GM23248 (cell line): ENCODE data around the gene REXO4. TPM values are rescaled to one million over a fixed set of nuclear protein-coding genes. Genes with fewer than 3 reads are reported as not detected.
A peak's percentile ranks its signal among the peaks of the same experiment; 100 is the strongest.

ENCODE experiments used
- DNase-seq: peaks from one replicate; pipeline ENCODE4 v3.0.0-alpha.2; 2015
- H2AFZ ChIP-seq: fragments of 200-600 bp; sonication (generic); 2 replicates; pipeline ENCODE4 v1.6.1; 2016; ENCODE audit warnings: antibody characterized with exemption
- H3F3A ChIP-seq: fragments of 200-600 bp; sonication (generic); 2 replicates; pipeline ENCODE4 v1.6.1; 2016; ENCODE audit warnings: mild to moderate bottlenecking, antibody characterized with exemption, mixed run types; ENCODE audit not compliant: insufficient read depth
- H3K27ac ChIP-seq: fragments of 200-600 bp; sonication (generic); 2 replicates; pipeline ENCODE4 v1.5.1; 2016; ENCODE audit warnings: mild to moderate bottlenecking
- H3K27me3 ChIP-seq: fragments of 200-600 bp; sonication (generic); replicated peaks from 2 replicates; pipeline ENCODE4 v1.6.1; 2016; ENCODE audit warnings: mild to moderate bottlenecking; ENCODE audit not compliant: insufficient read depth
- H3K36me3 ChIP-seq: fragments of 200-600 bp; sonication (generic); 2 replicates; pipeline ENCODE4 v1.6.1; 2016; ENCODE audit warnings: low read depth, mild to moderate bottlenecking
- H3K4me1 ChIP-seq: fragments of 200-600 bp; sonication (generic); 2 replicates; pipeline ENCODE4 v1.6.1; 2016; ENCODE audit warnings: mild to moderate bottlenecking; ENCODE audit not compliant: insufficient read depth
- H3K4me2 ChIP-seq: fragments of 200-600 bp; sonication (generic); one replicate; pipeline ENCODE4 v1.6.1; 2016; ENCODE audit warnings: mild to moderate bottlenecking; ENCODE audit not compliant: unreplicated experiment
- H3K4me3 ChIP-seq: fragments of 200-600 bp; sonication (generic); 2 replicates; pipeline ENCODE4 v1.5.1; 2016; ENCODE audit warnings: mild to moderate bottlenecking
- H3K79me2 ChIP-seq: fragments of 200-600 bp; sonication (generic); 2 replicates; pipeline ENCODE4 v1.6.1; 2016; ENCODE audit warnings: mild to moderate bottlenecking; ENCODE audit not compliant: insufficient read depth
- H3K9ac ChIP-seq: fragments of 200-600 bp; sonication (generic); 2 replicates; pipeline ENCODE4 v1.6.1; 2016; ENCODE audit warnings: mild to moderate bottlenecking
- H3K9me2 ChIP-seq: fragments of 200-600 bp; sonication (generic); 2 replicates; pipeline ENCODE4 v1.6.1; 2016; ENCODE audit warnings: mixed run types, mild to moderate bottlenecking, moderate library complexity; ENCODE audit not compliant: insufficient read depth
- H3K9me3 ChIP-seq: fragments of 200-600 bp; sonication (generic); one replicate; pipeline ENCODE4 v1.6.1; 2017; ENCODE audit warnings: low read depth
- H4K20me1 ChIP-seq: fragments of 200-600 bp; sonication (generic); 2 replicates; pipeline ENCODE4 v1.6.0; 2016; ENCODE audit not compliant: insufficient read depth
- EZH2 ChIP-seq: fragments of 200-600 bp; sonication (generic); IDR thresholded peaks from 2 replicates; pipeline ENCODE4 v1.6.1; 2018; ENCODE audit warnings: antibody characterized with exemption, mild to moderate bottlenecking; ENCODE audit not compliant: insufficient read depth, poor library complexity, severe bottlenecking
- EZH2phosphoT487 ChIP-seq: fragments of 200-600 bp; sonication (generic); IDR thresholded peaks from 2 replicates; pipeline ENCODE4 v1.6.1; 2018; ENCODE audit warnings: antibody characterized with exemption, moderate library complexity, mild to moderate bottlenecking, low read depth; ENCODE audit not compliant: insufficient read depth
- WGBS, 2 experiments: methylation state at CpG; one replicate each; pipeline ENCODE4 v1.1.6; 2015 to 2017; ENCODE audit warnings: low lambda C conversion rate in 2 of 2, low coverage in 1 of 2; ENCODE audit errors: missing lambda C conversion rate in 2 of 2; 5-methylcytosine and 5-hydroxymethylcytosine counted together
- in situ Hi-C: fragments of 300-500 bp; cut with MboI; formaldehyde crosslinking; loops from 2 replicates; pipeline ENCODE4 v1.15.0; 2020
- polyA plus RNA-seq: library from polyadenylated mRNA; unstranded; fragments of >200 nt; fragmentation: Nextera tagmentation; extraction: Ambion mirVana; gene quantifications from 2 replicates; pipeline ENCODE4 v1.2.1, GENCODE V29; 2016
- total RNA-seq: library from RNA; depleted of rRNA; stranded (reverse); fragments of >200 nt; shearing (Covaris generic); gene quantifications from 2 replicates; pipeline ENCODE4 v1.2.3, GENCODE V29; 2014

Gene REXO4
- total and polyA plus RNA-seq, 2 experiments from 2014 or later: 17.5 to 26.9 TPM

DNA sequence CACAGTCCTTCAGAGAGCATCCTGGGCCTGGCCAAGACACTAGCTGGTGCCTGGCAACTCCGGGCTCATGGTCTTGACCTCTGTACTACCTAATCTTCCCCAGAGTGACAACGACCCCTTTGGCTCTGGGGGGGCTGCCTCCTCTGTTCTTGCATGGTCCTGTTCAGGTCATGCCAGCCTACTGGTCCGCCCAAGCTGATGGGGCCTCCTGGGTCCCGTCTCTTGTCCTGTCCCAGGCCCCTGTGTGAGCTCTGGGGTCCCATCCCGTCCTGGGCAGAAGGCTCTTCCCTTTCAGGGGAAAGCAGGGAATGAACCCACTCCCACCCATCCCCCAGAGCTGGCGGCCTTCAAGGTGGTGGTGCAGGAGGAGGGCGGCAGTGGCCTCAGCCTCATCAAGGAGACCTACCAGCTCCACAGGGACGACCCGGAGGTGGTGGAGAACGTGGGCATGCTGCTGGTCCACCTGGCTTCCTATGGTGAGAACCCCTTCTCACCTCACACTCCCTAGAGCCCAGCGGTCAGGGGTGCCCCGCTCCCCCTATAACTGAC lies 13.3 kb downstream of the REXO4 start:
- Histone ChIP-seq H3K27me3 (no peaks in the 10 kb centered on the region), H3K9me3 (no peaks in the 10 kb centered on the region), H3K4me2 (no peak overlapping the region), H3K9ac (no peak overlapping the region), H3K27ac (no peak overlapping the region), H3K36me3 (peaks cover 8% of the 10 kb centered on the region), H3K9me2 (no peaks in the 10 kb centered on the region), H3K4me3 (no peak overlapping the region), H2AFZ (no peak overlapping the region), H3K4me1 (peaks cover 12% of the 10 kb centered on the region), H3K79me2 (no peaks in the 10 kb centered on the region), H3F3A (peaks cover 19% of the 10 kb centered on the region), H4K20me1 (no peaks in the 10 kb centered on the region)
- TF ChIP-seq EZH2 (no peak), EZH2phosphoT487 (no peak)
- DNase-seq: no peak
- WGBS, 2 experiments: 91% methylated on average over 12 of the region's 12 CpGs
- in situ Hi-C loops: no loop called here

DNA sequence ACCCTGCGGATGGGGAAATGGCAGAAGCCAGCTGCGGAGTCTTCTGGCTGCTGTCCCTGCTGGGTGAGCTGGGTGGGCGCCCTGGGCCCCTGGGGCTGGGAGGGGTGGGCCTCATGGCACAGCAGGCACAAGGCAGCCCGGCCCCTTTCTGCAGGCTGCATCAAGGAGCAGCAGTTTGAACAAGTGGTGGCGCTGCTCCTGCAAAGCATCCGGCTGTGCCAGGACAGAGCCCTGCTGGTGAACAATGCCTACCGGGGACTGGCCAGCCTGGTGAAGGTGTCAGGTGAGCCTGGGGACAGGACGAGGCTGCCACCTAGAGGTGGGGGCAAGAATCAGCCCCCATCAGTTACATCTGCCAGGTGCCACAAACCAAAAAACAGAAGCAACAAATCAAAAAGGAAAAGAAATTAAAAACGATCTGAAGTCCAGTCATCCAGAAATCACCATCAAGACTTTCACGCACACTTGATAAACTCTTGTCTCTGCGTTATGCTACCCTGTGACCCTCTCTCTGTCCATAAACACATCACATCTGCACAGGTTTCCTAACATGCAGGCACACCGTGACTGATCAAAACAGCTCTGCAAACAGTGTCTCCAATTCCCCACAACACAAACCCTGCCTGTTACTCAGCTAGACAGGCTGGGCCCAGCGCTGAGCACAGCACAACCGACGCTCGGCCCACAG lies 13.9 kb downstream of the REXO4 start:
- peak; percentile 33 for DNase-seq
- H4K20me1 ChIP-seq: no peaks in the 10 kb centered on the region
- no peak overlapping the region for H3K4me3 ChIP-seq
- TF ChIP-seq EZH2phosphoT487: no peak
- TF ChIP-seq EZH2: no peak
- WGBS, 2 experiments: 84 to 88% methylated on average over 15 to 16 of the region's 16 CpGs
- H3K27me3 ChIP-seq: no peaks in the 10 kb centered on the region
- peaks cover 12% of the 10 kb centered on the region for H3K4me1 ChIP-seq
- H3K36me3 ChIP-seq: peaks cover 8% of the 10 kb centered on the region
- no peak overlapping the region for H3K9ac ChIP-seq
- H3K4me2 ChIP-seq: no peak overlapping the region
- no peaks in the 10 kb centered on the region for H3K9me2 ChIP-seq
- H3K9me3 ChIP-seq: no peaks in the 10 kb centered on the region
- no peaks in the 10 kb centered on the region for H3K79me2 ChIP-seq
- no peak overlapping the region for H3K27ac ChIP-seq
- H3F3A ChIP-seq: peaks cover 14% of the 10 kb centered on the region
- in situ Hi-C loops: no loop called here
- no peak overlapping the region for H2AFZ ChIP-seq

- no peaks in the 10 kb centered on the region for H3K79me2 ChIP-seq
- H3K27me3 ChIP-seq: no peaks in the 10 kb centered on the region; the same call in 1 of the 2 replicates
- H3K27ac ChIP-seq: no peak overlapping the region
- no peak for DNase-seq
- H3F3A ChIP-seq: peaks cover 14% of the 10 kb centered on the region
- H3K9me2 ChIP-seq: no peaks in the 10 kb centered on the region
- 83 to 88% methylated on average over 3 to 7 of the region's 7 CpGs for WGBS, 2 experiments
- no peaks in the 10 kb centered on the region; the same call in 1 of the 2 replicates for H3K36me3 ChIP-seq
- H3K4me1 ChIP-seq: peaks cover 12% of the 10 kb centered on the region
- H3K9me3 ChIP-seq: no peaks in the 10 kb centered on the region
- H3K4me3 ChIP-seq: no peak overlapping the region
- in situ Hi-C loops: no loop called here
- H3K4me2 ChIP-seq: no peak overlapping the region
- H4K20me1 ChIP-seq: no peaks in the 10 kb centered on the region
- H3K9ac ChIP-seq: no peak overlapping the region
- no peak for TF ChIP-seq EZH2phosphoT487
- no peak overlapping the region for H2AFZ ChIP-seq
Observed at GRCh38 chr9:133402689-133403088, 15.1 kb downstream of the REXO4 start.

DNA sequence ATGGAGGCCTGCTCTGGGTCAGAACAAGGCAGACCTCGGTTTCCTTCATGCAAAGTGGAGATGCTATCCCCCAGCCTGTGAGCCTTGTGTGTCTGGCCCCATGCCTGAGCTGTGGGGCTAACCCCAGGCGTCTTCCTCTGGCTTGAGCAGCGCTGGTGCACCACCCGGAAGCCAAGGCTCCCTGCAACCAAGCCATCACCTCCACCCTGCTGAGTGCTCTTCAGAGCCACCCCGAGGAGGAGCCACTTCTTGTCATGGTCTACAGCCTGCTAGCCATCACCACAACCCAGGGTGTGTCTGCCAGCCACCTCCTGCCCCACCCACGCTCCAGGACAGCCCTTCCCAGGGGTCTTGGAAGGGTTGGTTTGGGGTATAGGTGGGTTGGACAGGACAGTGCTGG lies 16.2 kb downstream of the REXO4 start:
- Histone ChIP-seq H2AFZ (no peak overlapping the region), H3K79me2 (no peaks in the 10 kb centered on the region), H3K27ac (no peak overlapping the region), H3K36me3 (no peaks in the 10 kb centered on the region; the same call in 1 of the 2 replicates), H3K27me3 (no peaks in the 10 kb centered on the region; the same call in 1 of the 2 replicates), H3K4me2 (no peak overlapping the region), H3K4me3 (no peak overlapping the region), H3K9me3 (no peaks in the 10 kb centered on the region), H3K9me2 (no peaks in the 10 kb centered on the region), H3K9ac (no peak overlapping the region), H3K4me1 (peaks cover 12% of the 10 kb centered on the region), H3F3A (peaks cover 13% of the 10 kb centered on the region), H4K20me1 (no peaks in the 10 kb centered on the region)
- WGBS, 2 experiments: 85 to 90% methylated on average over 6 of the region's 6 CpGs
- in situ Hi-C loops: no loop called here
- no peak for DNase-seq
- TF ChIP-seq EZH2 (no peak), EZH2phosphoT487 (no peak)

DNA sequence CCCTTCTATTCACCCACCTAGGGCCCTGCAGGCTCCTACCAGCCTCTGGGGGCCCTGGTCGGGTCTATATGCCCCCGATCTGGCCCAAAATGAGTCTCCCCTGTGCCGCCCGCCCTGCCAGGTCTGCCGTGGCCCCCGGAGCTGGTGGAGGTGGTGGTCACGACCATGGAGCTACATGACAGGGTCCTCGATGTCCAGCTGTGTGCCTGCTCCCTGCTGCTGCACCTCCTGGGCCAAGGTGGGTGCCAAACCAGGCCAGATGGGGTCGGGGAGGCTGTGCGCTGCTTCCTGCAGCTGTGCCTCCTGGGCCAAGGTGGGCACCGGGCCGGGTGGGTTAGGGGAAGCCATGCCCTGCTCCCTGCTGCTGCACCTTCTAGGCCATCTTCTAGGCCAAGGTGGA lies 17.5 kb downstream of the REXO4 start:
- Histone ChIP-seq H3K4me3 (no peak overlapping the region), H3K27ac (no peak overlapping the region), H3K79me2 (no peaks in the 10 kb centered on the region), H2AFZ (no peak overlapping the region), H3K27me3 (peaks cover 2% of the 10 kb centered on the region), H3K36me3 (no peaks in the 10 kb centered on the region), H3K9me3 (no peaks in the 10 kb centered on the region), H3K9ac (no peak overlapping the region), H3K9me2 (no peaks in the 10 kb centered on the region), H3K4me1 (peaks cover 2% of the 10 kb centered on the region; the same call in 1 of the 2 replicates), H3F3A (peaks cover under 1% of the 10 kb centered on the region; the same call in 1 of the 2 replicates), H3K4me2 (no peak overlapping the region), H4K20me1 (no peaks in the 10 kb centered on the region)
- DNase-seq: no peak
- in situ Hi-C loops: no loop called here
- WGBS, 2 experiments: 82 to 83% methylated on average over 11 to 12 of the region's 12 CpGs
- TF ChIP-seq EZH2 (no peak), EZH2phosphoT487 (no peak)
